Fibroblast of upper back skin (primary cell): Measurements from ENCODE around the gene THAP12.

Source experiments
- DNase-seq: peaks from one replicate; pipeline ENCODE4 v3.0.0-alpha.2; 2013

Gene THAP12

DNA sequence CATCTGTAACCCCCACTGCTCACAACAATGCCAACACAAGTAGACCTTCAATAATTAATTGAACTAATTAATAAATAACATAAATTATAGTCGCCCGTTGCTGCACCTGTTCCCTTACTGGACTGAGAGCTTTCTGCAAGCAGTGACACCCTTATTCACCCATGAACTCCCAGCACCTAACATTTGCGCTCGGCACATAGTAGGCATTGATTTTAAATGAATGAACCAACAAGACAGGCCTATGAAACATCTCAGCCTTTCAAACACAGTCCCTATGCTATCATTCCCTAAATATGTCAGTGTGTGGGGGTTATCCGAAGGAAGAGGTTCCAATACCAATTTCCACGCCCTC lies 1.1 kb downstream of the THAP12 start:
- no peak for DNase-seq

DNA sequence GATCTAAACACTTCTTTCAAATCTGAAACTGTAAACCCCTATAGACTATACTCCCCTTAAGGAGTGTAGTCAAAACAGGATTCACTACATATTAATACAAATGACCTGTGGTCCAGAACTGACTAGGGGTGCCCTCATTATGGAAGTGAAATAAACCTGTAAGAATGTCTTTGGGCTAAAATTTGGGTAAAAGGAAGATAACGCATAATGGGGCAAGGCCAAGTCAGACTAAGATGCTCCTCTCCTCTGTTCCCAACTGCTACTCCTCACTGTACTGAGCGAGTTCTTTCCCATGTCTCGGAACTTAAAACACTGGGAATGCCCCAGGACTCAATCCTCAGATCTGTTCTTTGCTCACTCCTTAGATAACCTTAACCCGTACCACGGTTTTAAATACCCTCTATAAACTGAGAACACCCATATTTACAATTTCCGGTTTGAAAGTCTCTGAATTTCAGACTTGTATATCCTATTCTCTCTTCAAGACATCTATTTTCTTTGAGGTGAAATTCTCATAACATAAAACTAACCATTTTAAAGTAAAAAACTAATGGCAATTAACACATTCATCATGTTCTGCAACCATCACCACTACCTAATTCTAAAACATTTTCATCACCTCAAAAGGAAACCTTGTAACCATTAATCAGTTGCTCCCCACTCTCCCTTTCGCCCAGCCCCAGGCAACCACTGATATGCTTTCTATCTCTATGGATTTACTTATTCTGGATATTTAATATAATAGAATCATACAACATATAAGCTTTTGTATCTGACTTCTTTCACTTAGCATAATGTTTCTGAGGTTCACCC lies 4.0 kb downstream of the THAP12 start:
- DNase-seq: no peak

DNA sequence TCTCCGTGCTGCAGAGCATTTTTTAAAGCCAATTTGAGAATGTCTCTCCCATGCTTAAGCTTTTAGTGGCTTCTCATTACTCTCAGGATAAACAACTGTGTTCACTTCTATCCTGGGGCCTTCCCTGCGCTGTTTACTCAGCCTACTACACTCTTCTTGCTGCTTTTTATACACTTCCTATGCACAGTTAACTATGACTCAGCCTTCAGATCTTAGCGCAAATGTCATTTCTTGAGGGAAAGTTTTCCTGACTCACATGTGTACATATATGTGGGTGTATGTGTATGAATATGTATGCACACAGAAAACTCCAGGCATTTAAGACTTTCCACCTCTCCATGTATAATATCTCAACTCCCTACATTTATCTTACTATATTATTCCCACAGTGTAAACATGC lies 9.8 kb downstream of the THAP12 start:
- DNase-seq: peak; percentile 69

DNA sequence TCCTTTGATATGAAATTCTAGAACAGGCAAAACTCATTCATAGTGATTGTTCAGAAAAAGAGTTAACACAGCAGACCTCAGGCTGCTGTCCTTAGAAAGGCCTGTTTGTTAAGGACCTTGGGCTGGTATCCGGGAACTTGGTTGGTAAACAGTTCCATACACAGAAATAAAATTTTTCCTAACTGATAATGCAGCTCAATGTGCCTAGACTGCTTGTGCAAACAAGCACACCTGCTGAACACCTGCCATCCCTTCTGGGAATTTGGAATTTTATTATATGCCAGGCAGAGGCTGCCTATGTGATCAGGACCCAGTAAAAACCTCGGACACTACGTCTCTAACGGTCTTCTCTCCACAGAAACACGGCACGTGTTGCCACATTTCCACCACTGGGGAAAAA lies 11.5 kb downstream of the THAP12 start:
- no peak for DNase-seq

DNA sequence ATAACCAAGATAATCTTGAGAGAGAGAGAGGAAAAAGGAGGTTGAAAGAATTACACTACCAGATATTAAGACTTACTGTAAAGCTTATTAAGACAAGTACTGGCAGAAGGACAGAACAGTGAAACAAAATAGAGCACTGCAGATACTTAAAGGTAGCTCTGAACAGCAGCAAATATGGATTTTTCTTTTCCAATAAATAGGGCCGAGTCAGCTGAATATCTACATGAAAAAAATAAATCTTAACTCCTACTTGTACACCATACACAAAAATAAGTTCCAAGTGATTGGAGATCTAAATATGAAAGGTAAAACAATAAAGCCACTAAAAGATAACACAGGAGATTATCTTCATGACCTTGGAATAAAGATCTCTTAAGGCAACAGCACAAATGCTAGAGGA lies 12.4 kb downstream of the THAP12 start:
- DNase-seq: no peak

DNA sequence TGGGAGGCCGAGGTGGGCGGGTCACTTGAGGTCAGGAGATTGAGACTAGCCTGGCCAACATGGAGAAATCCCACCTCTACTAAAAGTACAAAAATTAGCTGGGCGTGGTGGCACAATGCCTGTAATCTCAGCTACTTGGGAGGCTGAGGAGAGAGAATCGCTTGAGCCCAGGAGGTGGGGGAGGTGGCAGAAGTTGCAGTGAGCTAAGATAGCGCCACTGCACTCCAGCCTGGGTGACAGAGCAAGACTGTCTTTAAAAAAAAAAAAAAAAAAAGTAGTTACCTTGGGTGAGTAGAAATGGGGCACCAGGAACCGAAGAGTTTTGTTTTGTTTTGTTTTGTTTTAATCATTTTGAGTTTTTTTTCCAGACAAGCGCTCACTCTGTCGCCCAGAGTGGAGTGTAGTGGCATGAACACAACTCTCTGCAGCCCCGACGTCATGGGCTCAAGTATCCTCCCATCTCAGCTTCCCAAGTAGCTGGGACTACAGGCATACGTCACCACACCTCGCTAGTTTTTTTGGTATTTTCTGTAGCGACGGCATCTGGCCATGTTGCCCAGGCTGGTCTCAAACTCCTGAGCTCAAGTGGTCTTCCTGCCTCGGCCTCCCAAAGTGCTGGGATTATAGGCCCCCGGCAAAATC lies 15.8 kb downstream of the THAP12 start:
- DNase-seq: no peak

DNA sequence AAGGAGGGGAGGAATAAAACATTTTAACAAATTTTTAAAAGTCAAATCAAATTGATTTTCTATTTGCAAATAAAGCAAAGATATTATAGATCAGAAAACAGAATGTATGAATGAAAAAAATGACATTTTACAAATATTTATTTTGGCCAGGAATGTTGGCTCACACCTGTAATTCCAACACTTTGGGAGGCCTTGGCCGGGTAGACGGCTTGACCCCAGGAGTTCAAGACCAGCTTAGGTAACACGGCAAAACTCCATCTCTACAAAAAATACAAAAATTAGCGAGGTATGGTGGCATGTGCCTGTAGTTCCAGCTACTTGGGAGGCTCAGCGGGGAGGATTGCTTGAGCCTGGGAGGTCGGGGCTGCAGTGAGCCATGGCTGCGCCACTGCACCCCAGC lies 18.2 kb downstream of the THAP12 start:
- no peak for DNase-seq

DNA sequence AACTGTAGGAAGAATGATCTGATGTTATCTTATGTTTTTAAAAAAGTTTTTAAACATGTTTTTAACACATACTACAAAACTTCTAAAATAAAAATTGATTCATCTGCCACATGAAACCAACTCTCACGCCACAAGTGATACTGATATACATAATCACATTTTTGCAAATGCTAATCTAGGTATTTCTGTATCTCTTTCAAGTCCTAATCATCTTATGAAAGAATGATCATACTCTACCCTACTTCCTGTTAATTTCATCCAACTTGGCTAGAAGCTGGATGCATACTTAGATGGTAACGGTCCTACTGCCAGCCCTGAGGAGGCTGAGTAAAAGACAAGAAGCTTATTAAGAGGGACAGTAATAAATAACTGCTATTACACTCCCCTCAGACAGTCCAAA lies 19.2 kb downstream of the THAP12 start:
- no peak for DNase-seq

DNA sequence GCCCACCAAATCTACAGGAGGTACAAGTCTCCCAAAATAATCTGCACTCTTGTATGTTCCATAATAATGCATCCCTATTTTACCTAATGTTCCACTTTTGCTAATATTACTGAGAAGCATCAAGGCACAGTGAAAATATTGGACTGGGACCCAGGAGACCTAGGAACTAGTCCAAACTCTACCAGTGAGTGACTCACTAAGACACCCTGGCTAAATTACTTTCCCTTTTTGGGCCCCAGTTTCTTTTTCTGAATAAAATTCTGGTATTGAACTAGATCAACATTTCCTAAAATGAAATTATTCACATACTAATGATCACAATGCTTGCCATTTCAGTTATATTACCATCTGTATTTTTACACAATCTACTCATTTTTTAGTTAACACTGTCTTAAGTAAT lies 19.6 kb downstream of the THAP12 start:
- no peak for DNase-seq

DNA sequence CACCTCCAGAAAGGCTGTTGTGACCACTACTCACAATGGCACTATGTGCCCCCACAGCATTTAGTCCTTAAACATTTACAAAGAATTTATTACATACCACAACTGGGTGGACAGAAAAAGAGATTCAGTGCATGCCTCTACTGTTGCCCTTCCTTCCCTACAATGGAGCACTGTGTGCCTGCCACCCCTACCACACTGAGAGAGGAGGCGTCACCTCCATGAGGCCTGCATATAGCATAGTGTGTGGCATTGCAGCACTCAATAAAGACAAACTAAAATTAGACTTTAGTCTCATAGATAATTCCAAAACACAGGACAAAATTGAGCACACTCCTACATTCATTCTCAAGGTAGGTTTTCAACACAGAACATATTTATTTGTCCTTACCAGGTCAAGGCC lies 25.8 kb downstream of the THAP12 start:
- no peak for DNase-seq

DNA sequence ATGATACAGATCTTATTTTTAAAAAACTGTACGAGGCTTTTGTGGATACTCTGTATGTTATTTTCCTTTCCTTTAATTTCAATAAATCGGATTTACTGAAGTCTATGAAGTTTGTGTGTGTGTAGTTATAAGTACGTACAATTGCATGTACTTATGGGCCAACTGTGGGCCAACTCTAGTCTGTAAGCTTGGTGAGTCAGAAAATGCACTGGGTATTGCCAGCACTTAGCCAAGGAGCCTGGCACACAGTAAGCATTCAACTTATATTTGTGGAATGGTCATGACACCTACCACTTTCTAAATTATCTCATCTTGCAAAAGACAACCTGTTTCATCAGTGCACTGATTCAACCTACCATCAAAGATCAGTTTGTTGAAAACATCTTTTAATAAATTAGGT lies 32.6 kb downstream of the THAP12 start:
- DNase-seq: no peak

DNA sequence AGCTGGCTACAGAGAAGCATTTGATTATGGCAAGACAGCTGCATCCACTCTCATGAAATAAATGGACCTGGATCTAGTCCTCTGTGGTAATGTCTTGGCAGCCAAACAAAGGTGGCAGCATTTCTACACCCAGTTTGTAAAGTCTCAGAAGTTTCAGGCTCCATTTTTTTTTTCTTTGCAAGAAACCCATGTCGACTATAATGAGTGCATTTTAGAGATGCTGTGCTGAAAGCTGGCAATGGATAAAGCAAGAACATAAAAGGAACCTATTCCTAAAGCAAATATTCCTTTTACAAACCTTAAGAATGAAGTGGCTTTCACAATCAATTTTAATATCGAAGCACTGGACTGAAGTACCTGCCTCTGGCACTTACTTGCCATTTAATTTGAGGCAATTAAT lies 33.5 kb downstream of the THAP12 start:
- no peak for DNase-seq

DNA sequence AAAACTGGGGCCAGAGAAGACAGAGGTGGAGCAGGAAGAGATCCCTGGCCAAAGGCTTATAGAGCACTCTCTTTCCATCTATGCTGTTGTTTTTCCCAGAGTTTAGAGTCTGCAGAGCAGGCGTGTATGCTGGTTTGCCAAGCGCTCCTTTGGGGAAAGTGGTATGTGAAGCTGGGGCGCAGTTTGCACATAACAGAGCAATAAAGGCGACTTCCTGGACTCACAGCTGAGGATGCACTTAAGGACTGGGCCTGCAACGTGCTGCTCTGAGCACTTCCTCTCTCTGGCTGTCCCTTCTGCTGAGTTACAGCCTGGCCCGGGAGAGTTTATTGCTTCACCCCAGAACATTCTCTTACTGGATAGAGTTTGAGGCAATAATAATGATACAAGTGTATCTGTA lies 41.7 kb downstream of the THAP12 start:
- DNase-seq: peak; percentile 53

DNA sequence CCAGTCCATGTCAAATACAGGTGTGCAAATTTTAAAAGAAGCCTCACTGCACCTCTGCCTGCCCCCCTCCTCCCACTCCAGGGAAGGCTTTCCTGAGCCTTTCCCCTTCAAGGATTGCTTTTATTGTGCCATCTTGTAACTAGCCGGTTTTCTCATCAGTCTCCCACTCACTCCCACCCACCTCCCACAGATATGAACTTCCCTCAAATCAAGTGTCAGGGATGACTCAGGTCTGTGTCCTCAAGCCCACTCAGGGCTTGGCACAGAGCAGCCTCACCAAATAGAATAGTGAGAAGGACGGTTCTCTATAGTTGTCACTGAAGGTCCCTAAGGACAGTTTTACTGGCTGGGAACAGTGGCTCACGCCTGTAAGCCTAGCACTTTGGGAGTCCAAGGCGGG lies 43.0 kb downstream of the THAP12 start:
- no peak for DNase-seq

DNA sequence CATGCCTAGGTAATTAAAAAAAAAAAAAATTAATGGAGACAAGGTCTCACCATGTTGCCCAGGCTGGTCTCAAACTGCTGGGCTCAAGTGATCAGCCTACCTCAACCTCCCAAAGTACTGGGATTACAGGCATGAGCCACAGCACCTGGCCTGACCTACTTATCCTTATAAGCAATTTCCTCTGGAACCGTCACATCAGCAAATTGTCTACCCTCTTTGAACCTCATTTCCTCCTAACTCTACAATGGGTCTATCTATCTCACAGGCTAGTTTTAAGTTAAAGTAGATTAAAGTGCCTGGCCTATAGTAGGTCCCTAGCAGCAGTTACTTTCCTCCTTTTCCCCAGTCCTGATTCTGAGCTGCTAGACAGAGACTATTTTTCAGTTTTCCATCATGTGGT lies 43.5 kb downstream of the THAP12 start:
- DNase-seq: no peak

DNA sequence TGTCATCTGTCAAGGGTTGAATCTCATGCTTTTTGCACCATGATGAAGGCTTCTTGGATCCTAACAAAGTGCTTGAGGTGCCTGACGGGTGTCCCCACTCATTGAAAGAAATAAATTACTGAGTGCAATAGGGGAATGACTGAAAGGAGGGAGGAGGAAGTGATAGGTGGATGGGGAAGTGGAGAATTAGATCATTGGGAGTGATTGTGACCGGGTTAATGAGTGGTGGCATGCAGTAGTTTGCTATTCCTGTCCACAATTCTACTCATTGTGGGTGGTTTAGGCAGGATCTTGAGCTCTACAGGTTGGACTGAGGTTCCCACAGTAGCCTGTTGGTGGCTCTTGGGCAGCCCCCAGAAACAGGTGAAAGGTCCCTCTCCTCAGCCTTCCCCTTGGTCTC lies 44.3 kb downstream of the THAP12 start:
- DNase-seq: no peak

DNA sequence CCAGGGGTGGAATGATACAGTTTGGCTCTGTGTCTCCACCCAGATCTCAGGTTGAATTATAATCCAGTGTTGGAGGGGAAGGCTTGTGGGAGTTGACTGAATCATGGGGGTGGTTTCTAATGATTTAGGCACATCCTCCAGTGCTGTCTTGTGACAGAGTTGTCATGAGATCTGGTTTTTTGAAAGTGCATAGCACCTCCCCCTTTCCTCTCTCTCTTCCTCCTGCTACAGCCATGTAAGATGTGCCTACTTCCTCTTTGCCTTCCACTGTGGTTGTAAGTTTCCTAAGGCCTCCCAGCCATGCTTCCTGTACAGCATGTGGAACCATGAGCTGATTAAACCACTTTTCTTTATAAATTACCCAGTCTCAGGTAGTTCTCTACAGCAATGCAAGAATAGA lies 45.1 kb downstream of the THAP12 start:
- no peak for DNase-seq

DNA sequence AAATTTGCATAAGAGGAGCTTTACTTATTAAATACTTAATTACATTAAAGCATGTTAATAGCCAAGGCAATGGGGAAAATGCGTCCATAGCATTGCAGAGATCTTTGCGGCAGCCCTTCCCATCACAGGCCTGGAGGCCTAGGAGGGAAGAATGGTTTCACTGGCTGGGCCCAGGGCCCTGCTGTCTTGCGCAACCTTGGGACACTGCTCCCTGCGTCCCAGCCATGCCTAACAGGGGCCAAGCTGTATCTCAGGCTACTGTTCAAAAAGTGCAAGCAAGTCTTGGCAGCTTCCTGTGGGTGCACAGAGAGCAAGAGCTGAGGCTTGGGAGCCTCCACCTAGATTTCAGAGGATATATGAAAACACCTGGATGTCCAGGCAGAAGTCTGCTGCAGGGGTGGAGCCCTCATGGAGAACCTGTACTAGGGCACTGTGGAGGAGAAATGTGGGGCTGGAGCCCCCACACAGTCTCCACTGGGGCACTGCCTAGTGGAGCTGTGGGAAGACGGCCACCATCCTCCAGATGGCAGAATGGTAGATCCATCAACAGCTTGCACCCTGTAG lies 46.0 kb downstream of the THAP12 start:
- no peak for DNase-seq

DNA sequence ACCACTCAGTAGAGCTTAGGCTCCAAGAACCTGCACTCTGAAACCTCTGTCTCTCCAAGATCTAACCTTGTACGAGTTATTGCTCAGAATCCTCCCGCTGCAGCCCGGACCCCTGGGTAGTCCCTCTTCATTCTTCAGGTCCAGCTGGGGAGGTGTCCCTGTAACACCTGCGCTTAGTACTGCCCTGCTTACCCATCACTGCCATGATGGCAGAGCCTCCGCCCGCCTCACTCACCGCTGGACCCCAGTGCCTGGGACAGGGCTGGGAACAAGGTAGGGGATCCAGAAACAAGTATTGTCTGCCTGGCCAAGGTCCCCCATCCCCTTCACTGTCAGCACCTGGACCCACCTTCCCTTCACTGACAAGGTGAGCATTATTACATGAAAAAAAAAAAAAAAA lies 50.3 kb downstream of the THAP12 start:
- DNase-seq: no peak

DNA sequence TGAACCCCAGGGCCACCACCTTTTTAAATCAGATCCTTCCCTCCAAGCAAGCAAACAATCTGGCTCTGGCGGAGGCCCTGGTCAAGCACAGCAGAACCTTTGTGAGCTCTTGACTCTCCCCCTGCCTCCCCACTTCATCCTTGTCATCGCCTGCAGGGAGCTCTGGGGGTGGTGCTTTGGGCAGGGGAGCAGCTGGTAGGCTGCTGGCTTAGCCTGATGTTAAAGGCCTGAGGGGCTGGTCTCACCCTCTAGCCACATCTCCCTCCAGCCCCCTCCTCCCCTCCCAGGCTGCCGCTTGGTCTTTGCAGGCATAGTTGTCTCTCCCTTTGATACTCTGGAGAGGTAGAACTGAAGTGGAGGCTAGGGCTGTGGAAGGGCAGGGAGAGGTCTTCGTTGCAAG lies 50.9 kb downstream of the THAP12 start:
- DNase-seq: no peak

DNA sequence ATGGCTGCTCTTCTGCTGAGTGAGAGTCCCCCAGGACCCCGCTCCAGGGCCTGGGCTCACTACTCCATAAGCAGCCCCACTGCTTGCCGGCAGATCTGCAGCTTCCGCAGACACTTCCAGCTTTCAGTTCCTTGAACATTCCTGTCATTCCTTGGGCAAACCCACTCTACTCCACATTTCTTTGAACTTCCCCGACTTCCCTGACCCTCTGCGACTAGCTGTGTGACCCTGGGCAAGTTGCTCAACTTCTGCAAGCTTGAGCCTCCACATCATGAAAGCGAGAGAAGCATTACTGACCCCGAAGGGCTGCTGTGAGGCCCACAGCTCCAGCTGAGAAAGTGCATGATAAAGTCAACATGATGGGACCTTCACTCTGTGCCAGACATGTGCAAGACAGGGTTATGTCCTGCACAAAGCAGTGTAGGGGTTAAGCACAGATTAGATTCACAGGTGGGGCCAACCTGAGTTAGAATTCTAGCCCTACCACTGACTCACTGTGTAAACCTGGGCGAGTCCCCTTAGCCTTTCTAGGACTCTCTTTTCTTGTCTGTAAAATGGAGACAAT lies 51.8 kb downstream of the THAP12 start:
- peak; percentile 76 for DNase-seq

DNA sequence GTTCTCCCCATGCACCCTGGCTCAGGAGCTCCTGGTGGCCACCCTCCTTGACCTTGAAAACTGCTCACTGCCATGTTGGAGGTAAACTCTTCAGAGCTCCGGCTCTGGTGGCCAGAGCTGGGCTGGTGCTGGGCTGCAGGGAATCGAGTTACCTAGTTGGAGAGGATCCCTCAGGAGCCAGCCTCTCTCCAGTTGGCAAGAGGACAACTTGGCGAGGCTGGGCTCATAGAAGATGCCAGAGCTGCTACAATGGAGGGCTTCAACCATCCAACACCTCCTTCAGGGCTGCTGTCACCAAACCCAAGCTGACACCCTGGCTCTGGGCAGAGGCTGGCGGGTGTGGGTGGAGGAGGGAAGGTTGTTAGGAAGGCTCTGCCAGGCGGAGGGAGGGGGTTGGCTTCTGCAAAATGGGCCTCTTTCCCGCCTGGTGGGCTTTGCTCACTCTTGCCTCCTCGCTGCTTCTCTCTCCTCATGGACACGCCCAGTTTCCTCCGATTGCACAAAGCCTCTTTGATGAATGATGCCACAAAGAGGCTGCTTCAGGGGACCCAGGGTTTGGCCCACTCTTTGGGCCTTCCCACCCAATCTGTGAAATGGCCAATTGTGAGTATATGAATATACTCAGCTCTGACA lies 53.1 kb downstream of the THAP12 start:
- DNase-seq: no peak

DNA sequence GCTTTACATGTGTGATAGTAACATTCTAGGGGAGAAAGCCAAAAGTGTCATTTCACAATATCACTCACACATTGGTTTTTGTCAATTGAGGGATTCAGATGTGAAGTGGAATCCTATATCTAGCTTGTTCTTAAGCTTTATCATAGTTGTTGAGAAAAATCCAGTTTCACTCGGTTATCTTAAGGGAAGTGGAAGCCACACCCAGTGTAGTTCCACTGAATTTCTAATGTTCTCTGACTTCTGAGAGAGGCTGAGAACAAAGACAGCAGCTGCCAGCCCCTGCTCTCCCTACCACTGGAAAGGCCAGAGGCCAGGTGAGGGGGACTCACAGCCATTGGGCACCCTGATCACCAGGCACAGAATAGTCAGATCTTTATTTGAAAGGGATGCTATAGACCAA lies 53.7 kb downstream of the THAP12 start:
- no peak for DNase-seq

DNA sequence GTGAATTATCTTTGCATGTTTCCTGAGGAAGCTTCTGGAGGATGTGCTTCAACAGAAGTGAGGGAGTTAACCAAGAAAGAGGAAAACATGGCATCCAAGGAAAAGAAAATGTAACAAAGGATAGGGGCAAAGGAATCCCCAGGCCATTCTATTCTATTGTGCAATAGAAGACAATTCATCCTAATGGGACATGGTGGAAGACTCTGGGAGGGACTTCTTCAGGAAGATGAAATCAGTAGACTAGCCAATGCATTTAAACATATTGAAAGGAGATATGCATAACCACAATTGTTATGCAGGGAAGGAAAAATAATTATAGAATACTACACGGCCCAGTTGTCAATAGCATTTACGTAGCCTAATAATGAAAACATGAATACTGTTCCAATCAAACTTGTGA lies 55.7 kb downstream of the THAP12 start:
- no peak for DNase-seq
